Osteoblast (primary cell): Measurements from ENCODE around the gene CDKL4. TPM values are rescaled to one million over a fixed set of nuclear protein-coding genes. Genes with fewer than 3 reads are reported as not detected.

Experiments used
- DNase-seq: peaks from one replicate; pipeline ENCODE4 v3.0.0; 2011; ENCODE audit warnings: low spot score, mixed read lengths; ENCODE audit not compliant: insufficient read length; ENCODE audit errors: missing footprints
- H2AFZ ChIP-seq: 2 replicates; pipeline ENCODE4 v1.6.0; 2011; ENCODE audit warnings: mild to moderate bottlenecking, low read length
- H3K27ac ChIP-seq: 2 replicates; pipeline ENCODE4 v1.5.1; 2011; ENCODE audit warnings: mild to moderate bottlenecking, low read depth, low read length, moderate library complexity
- H3K27me3 ChIP-seq: 2 replicates; pipeline ENCODE4 v1.6.0; 2012; ENCODE audit warnings: mild to moderate bottlenecking, control low read depth, inconsistent platforms, low read length, moderate library complexity; ENCODE audit not compliant: insufficient read depth
- H3K36me3 ChIP-seq: 2 replicates; pipeline ENCODE4 v1.5.1; 2011; ENCODE audit warnings: mild to moderate bottlenecking, low read length, control low read depth, moderate library complexity; ENCODE audit not compliant: insufficient read depth
- H3K4me1 ChIP-seq: 2 replicates; pipeline ENCODE4 v1.5.1; 2011; ENCODE audit warnings: mild to moderate bottlenecking, low read length, control low read depth, moderate library complexity; ENCODE audit not compliant: insufficient read depth
- H3K4me2 ChIP-seq: 2 replicates; pipeline ENCODE4 v1.6.0; 2011; ENCODE audit warnings: mild to moderate bottlenecking, low read length; ENCODE audit not compliant: insufficient read depth
- H3K4me3 ChIP-seq: fragments of 200-600 bp; sonication (generic); 3 replicates; pipeline ENCODE4 v1.5.1; 2012; ENCODE audit warnings: mild to moderate bottlenecking, low read length, inconsistent platforms; ENCODE audit not compliant: insufficient read depth
- H3K79me2 ChIP-seq: 2 replicates; pipeline ENCODE4 v1.6.0; 2012; ENCODE audit warnings: mild to moderate bottlenecking, low read length, control low read depth, inconsistent platforms; ENCODE audit not compliant: insufficient read depth
- H3K9me3 ChIP-seq: 2 replicates; pipeline ENCODE4 v1.5.1; 2011; ENCODE audit warnings: low read depth, low read length, control low read depth
- H4K20me1 ChIP-seq: 2 replicates; pipeline ENCODE4 v1.6.0; 2012; ENCODE audit warnings: mild to moderate bottlenecking, low read length, control low read depth; ENCODE audit not compliant: insufficient read depth
- CTCF ChIP-seq: IDR thresholded peaks from 2 replicates; pipeline ENCODE4 v1.5.1; 2011; ENCODE audit warnings: mild to moderate bottlenecking, low read depth, low read length, moderate library complexity; ENCODE audit errors: extremely low read depth
- total RNA-seq: library from RNA; depleted of rRNA; stranded (reverse); fragments of >200 nt; gene quantifications from 2 replicates; pipeline ENCODE4 v1.2.3, GENCODE V29; 2012

Gene CDKL4
- total RNA-seq, 1 donor, result 2.2 TPM

- Histone ChIP-seq H3K4me3 (no peak overlapping the region), H3K4me1 (no peaks in the 10 kb centered on the region), H3K27ac (no peak overlapping the region), H4K20me1 (no peaks in the 10 kb centered on the region), H3K27me3 (no peaks in the 10 kb centered on the region), H3K79me2 (no peaks in the 10 kb centered on the region), H2AFZ (no peak overlapping the region), H3K4me2 (no peak overlapping the region), H3K9me3 (no peaks in the 10 kb centered on the region), H3K36me3 (no peaks in the 10 kb centered on the region)
- peak; percentile 78 for DNase-seq
- TF ChIP-seq CTCF, result no peak
Observed at GRCh38 chr2:39136799-39137198, 107.0 kb downstream of the CDKL4 start.

DNA sequence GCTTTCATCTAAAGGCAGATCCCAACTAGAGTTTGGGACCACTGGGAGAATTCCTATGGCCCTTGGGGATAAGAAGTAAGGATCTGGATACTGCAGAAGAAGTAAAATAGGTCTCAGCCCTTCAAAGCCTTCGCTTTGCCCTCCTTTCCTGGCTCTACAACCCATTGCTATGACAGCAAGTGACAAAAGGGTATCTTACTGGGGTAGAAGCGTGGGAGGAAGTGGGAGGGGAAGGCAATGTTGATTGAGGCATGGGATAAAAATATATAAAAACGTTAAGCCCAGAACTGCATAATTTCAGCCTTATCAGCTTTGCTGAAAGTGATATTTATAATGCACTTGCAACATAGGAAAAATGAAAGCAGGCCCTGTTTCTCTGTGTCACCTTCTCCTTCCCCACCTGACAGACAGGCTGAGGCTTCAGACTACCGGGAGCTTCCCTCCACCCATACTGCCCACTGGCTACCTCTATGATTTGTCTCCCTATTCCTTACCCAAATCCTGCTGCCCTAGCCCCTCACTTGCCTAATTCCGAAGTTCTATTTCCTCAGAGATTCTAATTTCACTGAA is 108.0 kb downstream of the CDKL4 start:
- H3K4me2 ChIP-seq, result no peak overlapping the region
- no peak overlapping the region for H3K27ac ChIP-seq
- H3K36me3 ChIP-seq, result no peaks in the 10 kb centered on the region
- no peaks in the 10 kb centered on the region for H3K27me3 ChIP-seq
- DNase-seq, result no peak
- no peak overlapping the region for H3K4me3 ChIP-seq
- H3K9me3 ChIP-seq, result no peaks in the 10 kb centered on the region
- H4K20me1 ChIP-seq, result no peaks in the 10 kb centered on the region
- no peak overlapping the region for H2AFZ ChIP-seq
- H3K4me1 ChIP-seq, result no peaks in the 10 kb centered on the region
- no peak for TF ChIP-seq CTCF
- H3K79me2 ChIP-seq, result no peaks in the 10 kb centered on the region

DNA sequence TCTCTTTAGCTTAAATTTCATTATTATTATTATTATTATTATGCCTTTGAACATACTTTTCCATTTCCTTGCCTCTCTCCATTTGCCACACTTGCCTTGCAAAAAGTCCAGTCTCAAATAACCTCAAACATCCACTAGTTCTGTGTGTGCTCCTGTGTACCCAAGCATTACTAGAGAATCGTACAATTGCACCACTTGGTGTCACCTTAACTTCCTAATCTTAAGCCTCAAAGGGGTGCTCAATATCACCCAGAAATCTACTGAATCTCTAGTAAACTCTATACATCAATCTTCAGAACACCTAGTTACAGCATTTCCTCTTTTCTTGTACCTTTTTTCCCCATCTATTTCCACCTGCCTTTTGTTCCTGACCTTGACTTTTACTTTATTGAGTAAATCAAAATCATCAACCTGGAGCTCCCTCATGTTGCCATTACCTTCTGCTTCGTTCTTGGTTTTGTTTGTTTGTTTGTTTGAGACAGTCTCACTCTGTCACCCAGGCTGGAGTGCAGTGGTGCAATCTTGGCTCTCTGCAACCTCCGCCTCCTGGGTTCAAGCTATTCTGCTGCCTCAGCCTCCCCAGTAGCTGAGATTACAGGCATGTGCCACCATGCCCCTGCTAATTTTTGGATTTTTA is 110.4 kb downstream of the CDKL4 start:
- Histone ChIP-seq H4K20me1 (no peaks in the 10 kb centered on the region), H3K4me1 (peaks cover 4% of the 10 kb centered on the region), H3K4me2 (no peak overlapping the region), H3K36me3 (no peaks in the 10 kb centered on the region), H3K27me3 (no peaks in the 10 kb centered on the region), H2AFZ (no peak overlapping the region), H3K27ac (no peak overlapping the region), H3K4me3 (no peak overlapping the region), H3K9me3 (no peaks in the 10 kb centered on the region), H3K79me2 (no peaks in the 10 kb centered on the region)
- no peak for TF ChIP-seq CTCF
- DNase-seq, result no peak

DNA sequence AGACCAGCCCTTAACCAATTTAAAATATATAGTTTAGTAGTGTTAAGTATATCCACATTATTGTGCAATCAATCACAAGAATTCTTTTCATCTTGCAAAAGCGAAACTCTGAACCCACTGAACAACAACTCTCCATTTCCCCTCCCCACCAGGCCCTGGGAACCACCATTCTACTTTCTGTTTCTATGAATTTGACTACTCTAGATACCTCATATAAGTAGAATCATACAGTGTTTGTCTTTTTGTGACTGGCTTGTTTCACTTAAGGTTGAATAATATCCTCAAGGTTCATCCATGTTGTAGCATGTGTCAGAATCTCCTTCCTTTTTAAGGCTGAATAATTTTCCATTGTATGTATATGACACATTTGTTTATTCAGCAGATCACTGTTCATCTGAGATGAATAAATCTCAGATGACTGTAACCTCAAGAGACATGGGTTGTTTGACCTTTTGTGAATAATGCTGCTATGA is 114.8 kb downstream of the CDKL4 start:
- H2AFZ ChIP-seq, result no peak overlapping the region
- no peak for TF ChIP-seq CTCF
- H3K27me3 ChIP-seq, result no peaks in the 10 kb centered on the region
- no peaks in the 10 kb centered on the region for H3K9me3 ChIP-seq
- DNase-seq, result peak; percentile 67
- no peaks in the 10 kb centered on the region for H4K20me1 ChIP-seq
- no peak overlapping the region for H3K4me3 ChIP-seq
- peaks cover 1% of the 10 kb centered on the region for H3K79me2 ChIP-seq
- peaks cover 24% of the 10 kb centered on the region for H3K4me1 ChIP-seq
- H3K4me2 ChIP-seq, result no peak overlapping the region
- H3K36me3 ChIP-seq, result no peaks in the 10 kb centered on the region
- H3K27ac ChIP-seq, result no peak overlapping the region
